HFFc6 (cell line): ENCODE data around the gene TM7SF3. TPM values are rescaled to one million over a fixed set of nuclear protein-coding genes. Genes with fewer than 3 reads are reported as not detected.
A peak's percentile ranks its signal among the peaks of the same experiment; 100 is the strongest.

Source experiments
- DNase-seq: peaks from one replicate; pipeline ENCODE4 v3.0.0-alpha.2; 2018
- H3K27ac Mint-ChIP-seq: 2 replicates; pipeline ENCODE4 v1.8.0; 2020; ENCODE audit warnings: mild to moderate bottlenecking, mixed read lengths
- H3K27me3 Mint-ChIP-seq: 2 replicates; pipeline ENCODE4 v1.8.0; 2021; ENCODE audit warnings: mild to moderate bottlenecking, moderate library complexity, mixed read lengths; ENCODE audit not compliant: insufficient read depth
- H3K36me3 Mint-ChIP-seq: 2 replicates; pipeline ENCODE4 v1.8.0; 2021; ENCODE audit warnings: low read depth, mixed read lengths
- H3K4me1 Mint-ChIP-seq: 2 replicates; pipeline ENCODE4 v1.8.0; 2020; ENCODE audit warnings: low read depth, mixed read lengths
- H3K4me3 Mint-ChIP-seq: 2 replicates; pipeline ENCODE4 v1.8.0; 2020; ENCODE audit warnings: mild to moderate bottlenecking, moderate library complexity, mixed read lengths
- H3K9me3 Mint-ChIP-seq: 2 replicates; pipeline ENCODE4 v1.8.0; 2020; ENCODE audit warnings: mild to moderate bottlenecking, mixed read lengths
- total RNA-seq, 6 experiments: library from RNA; stranded (reverse); fragmentation: NEBNext Ultra II Directional; extraction: Animal tissue kit (Norgen Biotek cat#: 25700); gene quantifications; 2 replicates in 1 of 6; 3 replicates in 5 of 6; pipeline ENCODE4 v1.2.3, GENCODE V29; 2021
- TF ChIP-seq, protein P1 (sequence below): fragments of 200-600 bp; sonication (generic); IDR thresholded peaks from 2 replicates; pipeline ENCODE4 v1.5.0; 2021; ENCODE audit warnings: antibody characterized with exemption, mild to moderate bottlenecking

Gene TM7SF3
- total RNA-seq, 6 experiments from 2014 or later = 60.7 to 75.5 (median 68.7) TPM

DNA sequence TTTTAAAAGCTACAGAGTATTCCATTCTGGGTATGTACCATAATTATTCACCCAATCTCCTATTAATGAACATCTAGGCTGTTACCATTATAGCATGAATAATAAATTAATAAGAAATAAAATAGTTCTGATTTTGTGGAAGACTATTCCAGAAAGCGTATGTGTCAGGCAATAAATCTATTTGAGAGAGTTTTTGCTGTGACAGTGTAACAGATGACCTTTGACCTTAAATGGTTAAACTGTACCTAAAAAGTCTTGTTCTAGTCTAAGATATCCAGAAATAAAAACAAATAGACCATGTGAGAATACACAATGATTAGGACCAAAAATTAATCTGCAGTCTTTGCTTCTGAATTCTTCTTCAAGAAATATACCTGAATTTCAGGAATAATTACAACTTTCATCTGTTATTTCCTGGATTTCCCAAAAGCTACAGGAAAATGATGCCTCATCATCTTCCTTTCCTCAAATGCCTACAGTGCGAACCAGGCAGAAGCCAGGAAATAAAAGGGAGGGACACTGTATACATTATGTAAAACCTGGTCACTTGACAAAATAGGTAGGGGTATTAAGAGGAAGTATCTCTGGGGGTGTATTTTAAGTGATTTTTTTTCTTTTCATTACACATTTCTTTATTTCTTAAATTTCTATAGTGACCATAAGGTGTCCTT is 7.3 kb downstream of the TM7SF3 start:
- TF ChIP-seq, protein P1, sequence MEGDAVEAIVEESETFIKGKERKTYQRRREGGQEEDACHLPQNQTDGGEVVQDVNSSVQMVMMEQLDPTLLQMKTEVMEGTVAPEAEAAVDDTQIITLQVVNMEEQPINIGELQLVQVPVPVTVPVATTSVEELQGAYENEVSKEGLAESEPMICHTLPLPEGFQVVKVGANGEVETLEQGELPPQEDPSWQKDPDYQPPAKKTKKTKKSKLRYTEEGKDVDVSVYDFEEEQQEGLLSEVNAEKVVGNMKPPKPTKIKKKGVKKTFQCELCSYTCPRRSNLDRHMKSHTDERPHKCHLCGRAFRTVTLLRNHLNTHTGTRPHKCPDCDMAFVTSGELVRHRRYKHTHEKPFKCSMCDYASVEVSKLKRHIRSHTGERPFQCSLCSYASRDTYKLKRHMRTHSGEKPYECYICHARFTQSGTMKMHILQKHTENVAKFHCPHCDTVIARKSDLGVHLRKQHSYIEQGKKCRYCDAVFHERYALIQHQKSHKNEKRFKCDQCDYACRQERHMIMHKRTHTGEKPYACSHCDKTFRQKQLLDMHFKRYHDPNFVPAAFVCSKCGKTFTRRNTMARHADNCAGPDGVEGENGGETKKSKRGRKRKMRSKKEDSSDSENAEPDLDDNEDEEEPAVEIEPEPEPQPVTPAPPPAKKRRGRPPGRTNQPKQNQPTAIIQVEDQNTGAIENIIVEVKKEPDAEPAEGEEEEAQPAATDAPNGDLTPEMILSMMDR = no peak
- H3K4me3 Mint-ChIP-seq = no peak overlapping the region
- no peaks in the 10 kb centered on the region for H3K27me3 Mint-ChIP-seq
- H3K4me1 Mint-ChIP-seq = peaks cover 44% of the 10 kb centered on the region
- no peak for DNase-seq
- no peak overlapping the region for H3K27ac Mint-ChIP-seq
- no peaks in the 10 kb centered on the region for H3K9me3 Mint-ChIP-seq
- peaks cover 2% of the 10 kb centered on the region for H3K36me3 Mint-ChIP-seq

DNA sequence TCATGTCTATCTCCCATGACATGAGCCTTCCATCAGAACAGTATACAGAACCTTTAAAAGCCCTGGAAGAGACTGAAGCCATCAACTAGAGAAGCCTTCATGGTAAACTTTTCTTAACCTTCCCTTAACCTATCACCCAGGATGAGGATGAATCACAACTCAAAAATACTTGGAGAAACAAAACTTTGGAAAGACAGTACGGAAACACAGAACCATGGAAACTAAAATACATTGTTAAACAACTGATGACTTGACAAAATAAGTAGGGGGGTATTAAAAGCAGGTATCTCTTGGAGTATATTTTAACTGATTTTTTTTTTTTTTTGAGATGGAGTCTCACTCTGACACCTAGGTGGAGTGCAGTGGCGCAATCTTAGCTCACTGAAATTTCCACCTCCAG is 8.7 kb downstream of the TM7SF3 start:
- TF ChIP-seq, protein P1 = no peak
- H3K36me3 Mint-ChIP-seq = peaks cover 6% of the 10 kb centered on the region
- no peaks in the 10 kb centered on the region for H3K27me3 Mint-ChIP-seq
- H3K27ac Mint-ChIP-seq = no peak overlapping the region
- H3K9me3 Mint-ChIP-seq = no peaks in the 10 kb centered on the region
- no peak overlapping the region for H3K4me3 Mint-ChIP-seq
- DNase-seq = no peak
- H3K4me1 Mint-ChIP-seq = peaks cover 30% of the 10 kb centered on the region

DNA sequence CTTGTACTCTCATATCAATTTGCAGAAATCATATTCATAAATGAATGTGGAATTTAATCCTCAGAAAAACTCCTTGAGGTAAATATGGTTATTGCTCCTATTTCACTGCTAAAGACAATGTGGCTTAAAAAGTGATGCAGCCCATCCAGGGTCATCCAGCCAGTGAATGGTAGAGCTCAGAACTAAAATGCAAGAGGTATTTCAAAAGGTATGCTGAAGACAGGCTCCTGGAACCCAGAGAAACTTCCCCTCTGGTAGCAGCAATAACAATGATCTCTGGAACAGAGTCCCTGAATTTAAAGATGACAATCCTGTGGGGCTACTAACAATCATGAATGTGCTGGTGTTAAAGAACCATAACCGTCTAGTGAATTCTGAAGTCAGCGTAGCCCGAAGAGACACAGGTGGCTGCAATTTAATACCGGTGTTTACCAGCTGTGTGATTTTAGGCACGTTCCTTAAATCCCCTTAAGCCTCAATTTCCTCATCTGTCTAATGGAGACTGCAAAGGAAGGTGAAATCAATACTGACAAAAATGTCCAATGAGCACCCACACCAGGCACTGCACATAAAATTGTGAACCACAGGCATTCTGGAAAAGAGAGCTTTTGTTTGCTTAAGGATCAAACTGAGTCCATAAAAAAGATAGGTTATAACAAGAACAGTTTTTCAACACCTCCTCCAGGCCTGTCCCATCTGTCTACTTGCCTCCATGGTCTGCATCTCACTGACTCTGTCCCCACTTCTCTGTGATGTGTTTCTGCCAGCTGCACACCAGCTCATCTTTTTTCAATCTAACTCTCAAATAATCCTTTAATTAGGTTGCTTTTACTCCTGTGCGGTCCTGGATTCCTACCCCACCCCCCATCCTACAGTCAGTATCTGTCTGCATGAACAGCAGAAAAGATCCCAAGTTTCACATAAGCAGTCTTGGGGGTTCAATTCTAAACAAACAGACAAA is 10.5 kb downstream of the TM7SF3 start:
- no peak overlapping the region for H3K4me3 Mint-ChIP-seq

DNA sequence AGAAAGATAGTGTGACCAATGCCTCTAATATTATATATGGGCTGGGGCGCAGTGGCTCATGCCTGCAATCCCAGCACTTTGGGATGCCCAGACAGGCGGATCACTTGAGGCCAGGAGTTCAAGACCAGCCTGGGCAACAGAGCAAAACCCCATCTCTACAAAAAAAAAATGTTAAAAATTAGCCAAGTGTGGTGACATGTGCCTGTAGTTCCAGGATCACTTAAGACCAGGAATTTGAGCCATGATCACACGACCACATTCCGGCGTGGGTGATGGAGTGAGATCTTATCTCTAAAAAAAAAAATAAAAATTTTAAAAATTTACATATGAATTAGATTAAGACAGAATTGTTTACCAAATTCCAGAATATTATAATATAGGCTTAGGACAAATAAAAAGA is 12.0 kb downstream of the TM7SF3 start:
- H3K36me3 Mint-ChIP-seq = peaks cover 14% of the 10 kb centered on the region
- peaks cover 19% of the 10 kb centered on the region for H3K4me1 Mint-ChIP-seq
- no peak overlapping the region for H3K4me3 Mint-ChIP-seq
- no peak overlapping the region for H3K27ac Mint-ChIP-seq
- H3K9me3 Mint-ChIP-seq = no peaks in the 10 kb centered on the region
- H3K27me3 Mint-ChIP-seq = no peaks in the 10 kb centered on the region
- TF ChIP-seq, protein P1 = no peak
- no peak for DNase-seq

More for the DNA sequence above, 10.5 kb downstream of the TM7SF3 start:
- TF ChIP-seq, protein P1 = no peak
- H3K4me1 Mint-ChIP-seq = peaks cover 19% of the 10 kb centered on the region
- DNase-seq = no peak
- H3K27me3 Mint-ChIP-seq = no peaks in the 10 kb centered on the region
- peaks cover 7% of the 10 kb centered on the region for H3K36me3 Mint-ChIP-seq
- peak overlapping the region; percentile 32; the same call in 1 of the 2 replicates for H3K27ac Mint-ChIP-seq
- no peaks in the 10 kb centered on the region for H3K9me3 Mint-ChIP-seq

DNA sequence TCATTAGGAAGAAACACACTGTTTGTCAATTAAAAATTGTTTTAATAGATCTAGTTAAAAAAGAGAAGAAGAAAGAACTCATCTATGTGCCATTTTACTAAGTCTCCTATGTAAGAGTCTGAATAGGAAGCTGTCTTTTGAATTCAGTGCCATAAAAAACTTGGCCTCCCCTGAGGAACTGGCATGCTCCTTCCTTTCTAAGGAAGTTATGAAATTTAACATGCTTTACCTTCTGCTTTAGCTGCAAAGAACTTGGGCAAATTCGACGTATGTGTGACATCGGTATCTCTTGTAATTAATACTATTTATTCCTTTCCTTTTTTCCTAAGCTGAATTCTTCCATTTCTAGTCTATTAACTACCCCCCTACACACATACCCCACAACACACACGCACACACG is 12.5 kb downstream of the TM7SF3 start:
- Mint-ChIP-seq H3K9me3 (no peaks in the 10 kb centered on the region), H3K27ac (no peak overlapping the region), H3K36me3 (peaks cover 14% of the 10 kb centered on the region), H3K4me1 (peaks cover 19% of the 10 kb centered on the region), H3K27me3 (no peaks in the 10 kb centered on the region), H3K4me3 (no peak overlapping the region)
- DNase-seq = no peak
- TF ChIP-seq, protein P1 = no peak
